ENCODE measurements around the gene BMP6. TPM values are rescaled to one million over a fixed set of nuclear protein-coding genes. Genes with fewer than 3 reads are reported as not detected.
A peak's percentile ranks its signal among the peaks of the same experiment; 100 is the strongest.

BMP6 gene
- total and polyA plus RNA-seq, 2 donors from 2014 or later: 5.0 to 10.0 TPM

DNA sequence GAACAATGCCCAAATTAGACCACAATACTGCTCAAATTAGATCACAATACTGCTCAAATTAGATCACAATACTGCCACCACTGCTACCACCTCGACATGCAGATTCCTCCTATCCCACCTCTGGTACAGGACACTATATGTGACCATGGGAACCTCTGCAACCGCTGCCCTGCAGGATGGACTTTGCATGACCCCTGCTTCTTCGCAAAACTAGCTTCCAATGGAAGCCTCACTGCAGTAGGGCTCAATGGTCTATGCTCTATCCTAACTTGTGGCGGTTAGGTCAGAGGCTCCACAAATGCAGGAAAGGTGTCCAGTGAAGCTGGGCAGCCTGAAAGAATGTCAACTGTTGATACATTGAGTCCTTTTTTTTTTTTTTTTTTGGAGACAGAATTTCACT lies 192.5 kb downstream of the BMP6 start:
- no peak for FAIRE-seq
- TF ChIP-seq, protein P1, sequence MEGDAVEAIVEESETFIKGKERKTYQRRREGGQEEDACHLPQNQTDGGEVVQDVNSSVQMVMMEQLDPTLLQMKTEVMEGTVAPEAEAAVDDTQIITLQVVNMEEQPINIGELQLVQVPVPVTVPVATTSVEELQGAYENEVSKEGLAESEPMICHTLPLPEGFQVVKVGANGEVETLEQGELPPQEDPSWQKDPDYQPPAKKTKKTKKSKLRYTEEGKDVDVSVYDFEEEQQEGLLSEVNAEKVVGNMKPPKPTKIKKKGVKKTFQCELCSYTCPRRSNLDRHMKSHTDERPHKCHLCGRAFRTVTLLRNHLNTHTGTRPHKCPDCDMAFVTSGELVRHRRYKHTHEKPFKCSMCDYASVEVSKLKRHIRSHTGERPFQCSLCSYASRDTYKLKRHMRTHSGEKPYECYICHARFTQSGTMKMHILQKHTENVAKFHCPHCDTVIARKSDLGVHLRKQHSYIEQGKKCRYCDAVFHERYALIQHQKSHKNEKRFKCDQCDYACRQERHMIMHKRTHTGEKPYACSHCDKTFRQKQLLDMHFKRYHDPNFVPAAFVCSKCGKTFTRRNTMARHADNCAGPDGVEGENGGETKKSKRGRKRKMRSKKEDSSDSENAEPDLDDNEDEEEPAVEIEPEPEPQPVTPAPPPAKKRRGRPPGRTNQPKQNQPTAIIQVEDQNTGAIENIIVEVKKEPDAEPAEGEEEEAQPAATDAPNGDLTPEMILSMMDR (IDR thresholded peaks at IDR 0.05; ENCODE audit: borderline replicate concordance, extremely low read depth, insufficient read depth): no peak
- DNase-seq: no peak
- Histone ChIP-seq H3K9me3 (ENCODE audit: control insufficient read depth in 2 of 3, insufficient read depth in 1 of 3, low read length in 3 of 3) (no peaks in the 10 kb centered on the region), H3K4me1 (ENCODE audit: control insufficient read depth in 2 of 3, insufficient read depth in 2 of 3, low read depth in 1 of 3, low read length in 3 of 3) (no peaks in the 10 kb centered on the region), H3K4me3 (ENCODE audit: low read length in 3 of 3) (no peak overlapping the region), H3K36me3 (ENCODE audit: control insufficient read depth in 2 of 3, insufficient read depth in 3 of 3, low read length in 3 of 3) (no peaks in the 10 kb centered on the region), H3K27ac (ENCODE audit: low read depth in 2 of 2, low read length in 2 of 2) (no peak overlapping the region), H3K9ac (ENCODE audit: low read length in 3 of 3) (no peak overlapping the region), H3K27me3 (ENCODE audit: control insufficient read depth, insufficient read depth, low read length) (no peaks in the 10 kb centered on the region)
- intact Hi-C loops (cut with DNase I): no loop called here

DNA sequence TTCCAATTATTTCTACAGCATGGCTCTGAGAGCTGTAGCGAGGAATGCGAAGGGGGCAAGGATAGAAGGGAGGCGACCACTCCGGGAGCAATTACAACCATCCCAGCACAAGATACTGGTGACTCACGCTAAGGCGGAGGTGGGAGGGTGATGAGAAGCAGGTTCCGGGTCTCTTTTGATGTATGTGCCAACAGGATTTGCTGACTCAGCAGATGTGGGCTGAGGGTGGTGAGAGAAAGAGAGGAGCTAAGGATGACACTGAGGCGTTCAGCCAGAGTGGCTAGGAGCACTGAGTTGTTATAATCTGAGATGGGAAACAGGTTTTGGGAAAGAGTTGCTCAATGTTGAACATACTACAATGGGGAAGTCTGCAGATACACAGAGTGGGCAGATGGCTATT lies 194.0 kb downstream of the BMP6 start:
- no peaks in the 10 kb centered on the region for H3K9me3 ChIP-seq (ENCODE audit: control insufficient read depth in 2 of 3, insufficient read depth in 1 of 3, low read length in 3 of 3)
- H3K27ac ChIP-seq (ENCODE audit: low read depth in 2 of 2, low read length in 2 of 2): no peak overlapping the region
- no peak overlapping the region for H3K4me3 ChIP-seq (ENCODE audit: low read length in 3 of 3)
- TF ChIP-seq, protein P1 (IDR thresholded peaks at IDR 0.05; ENCODE audit: borderline replicate concordance, extremely low read depth, insufficient read depth): no peak
- no peaks in the 10 kb centered on the region for H3K36me3 ChIP-seq (ENCODE audit: control insufficient read depth in 2 of 3, insufficient read depth in 3 of 3, low read length in 3 of 3)
- DNase-seq (peak in 4 of 5 donors; percentile 54 to 75 (median 64)), FAIRE-seq (no peak)
- no peaks in the 10 kb centered on the region for H3K4me1 ChIP-seq (ENCODE audit: control insufficient read depth in 2 of 3, insufficient read depth in 2 of 3, low read depth in 1 of 3, low read length in 3 of 3)
- intact Hi-C loops (cut with DNase I): no loop called here
- H3K9ac ChIP-seq (ENCODE audit: low read length in 3 of 3): no peak overlapping the region
- H3K27me3 ChIP-seq (ENCODE audit: control insufficient read depth, insufficient read depth, low read length): no peaks in the 10 kb centered on the region

DNA sequence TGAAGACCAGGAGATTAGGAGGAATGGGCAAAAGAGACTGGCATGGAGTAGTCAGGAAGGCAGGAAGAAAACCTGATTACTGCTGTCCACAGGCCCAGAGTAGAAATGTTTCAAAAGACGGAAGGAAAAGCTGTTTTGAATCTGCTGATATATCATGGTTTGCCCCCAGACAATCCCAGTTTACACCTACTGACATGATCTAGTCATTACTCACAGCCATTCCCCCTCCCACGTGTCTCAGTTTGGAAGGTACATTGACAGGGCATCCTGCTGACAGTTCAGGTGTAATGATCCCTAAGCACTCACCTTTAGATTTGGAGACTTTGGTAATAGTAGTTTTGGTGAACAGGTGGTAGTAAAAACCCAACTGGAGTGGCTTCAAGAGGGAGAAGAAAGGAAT lies 194.5 kb downstream of the BMP6 start:
- DNase-seq (no peak), FAIRE-seq (no peak)
- intact Hi-C loops (cut with DNase I): no loop called here
- Histone ChIP-seq H3K9me3 (ENCODE audit: control insufficient read depth in 2 of 3, insufficient read depth in 1 of 3, low read length in 3 of 3) (no peaks in the 10 kb centered on the region), H3K4me1 (ENCODE audit: control insufficient read depth in 2 of 3, insufficient read depth in 2 of 3, low read depth in 1 of 3, low read length in 3 of 3) (no peaks in the 10 kb centered on the region), H3K9ac (ENCODE audit: low read length in 3 of 3) (no peak overlapping the region), H3K27me3 (ENCODE audit: control insufficient read depth, insufficient read depth, low read length) (no peaks in the 10 kb centered on the region), H3K27ac (ENCODE audit: low read depth in 2 of 2, low read length in 2 of 2) (no peak overlapping the region), H3K36me3 (ENCODE audit: control insufficient read depth in 2 of 3, insufficient read depth in 3 of 3, low read length in 3 of 3) (no peaks in the 10 kb centered on the region), H3K4me3 (ENCODE audit: low read length in 3 of 3) (no peak overlapping the region)
- TF ChIP-seq, protein P1 (IDR thresholded peaks at IDR 0.05; ENCODE audit: borderline replicate concordance, extremely low read depth, insufficient read depth): no peak

DNA sequence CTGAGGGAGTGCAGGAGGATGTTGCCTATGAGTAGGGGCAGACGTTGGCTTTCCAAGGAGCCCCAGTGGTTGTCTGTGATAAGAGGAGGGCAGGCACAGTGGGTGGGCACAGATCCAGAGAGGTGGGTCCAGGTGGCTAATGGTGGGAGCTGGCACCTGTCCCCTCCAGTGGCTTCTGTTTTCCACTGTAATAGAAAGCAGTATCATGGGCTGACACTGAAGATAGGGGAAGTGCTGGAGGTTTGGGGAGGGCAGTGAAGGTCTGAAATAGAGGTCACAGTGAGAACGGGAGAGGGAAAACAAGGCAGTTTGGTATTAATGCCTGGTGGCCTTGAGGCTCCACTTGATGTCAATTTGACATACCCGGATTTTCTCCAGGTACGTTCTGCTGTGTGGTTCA lies 195.1 kb downstream of the BMP6 start:
- Histone ChIP-seq H3K9ac (ENCODE audit: low read length in 3 of 3) (no peak overlapping the region), H3K27ac (ENCODE audit: low read depth in 2 of 2, low read length in 2 of 2) (no peak overlapping the region), H3K4me3 (ENCODE audit: low read length in 3 of 3) (no peak overlapping the region), H3K9me3 (ENCODE audit: control insufficient read depth in 2 of 3, insufficient read depth in 1 of 3, low read length in 3 of 3) (no peaks in the 10 kb centered on the region), H3K4me1 (ENCODE audit: control insufficient read depth in 2 of 3, insufficient read depth in 2 of 3, low read depth in 1 of 3, low read length in 3 of 3) (no peaks in the 10 kb centered on the region), H3K36me3 (ENCODE audit: control insufficient read depth in 2 of 3, insufficient read depth in 3 of 3, low read length in 3 of 3) (no peaks in the 10 kb centered on the region), H3K27me3 (ENCODE audit: control insufficient read depth, insufficient read depth, low read length) (no peaks in the 10 kb centered on the region)
- no peak for FAIRE-seq
- TF ChIP-seq, protein P1 (IDR thresholded peaks at IDR 0.05; ENCODE audit: borderline replicate concordance, extremely low read depth, insufficient read depth): no peak
- DNase-seq: no peak
- intact Hi-C loops (cut with DNase I): no loop called here
